HG03558 (cell line): ENCODE results near the gene PPOX.

ENCODE experiments used
- ATAC-seq: cut with Tn5 transposase; IDR thresholded peaks from one replicate; pipeline ENCODE4 v1.9.1; 2021; ENCODE audit warnings: moderate number of reproducible peaks; ENCODE audit not compliant: unreplicated experiment; ENCODE audit errors: extremely low read depth

PPOX gene

GRCh38 chr1:161173711-161174110 lies 7.5 kb downstream of the PPOX start:
- ATAC-seq: no peak

GRCh38 chr1:161174911-161175310 lies 8.7 kb downstream of the PPOX start:
- no peak for ATAC-seq

- ATAC-seq: no peak
Observed at GRCh38 chr1:161175771-161176453, 9.7 kb downstream of the PPOX start.

GRCh38 chr1:161176468-161177111 lies 10.4 kb downstream of the PPOX start:
- ATAC-seq: no peak

- no peak for ATAC-seq
Observed at GRCh38 chr1:161177112-161177935, 11.1 kb downstream of the PPOX start, which contains the start of gene B4GALT3. Gene B4GALT3, minus strand, starts transcription at chr1:161177507. Its CDS starts 1,447 bp downstream, at chr1:161176060.

GRCh38 chr1:161177936-161178244 lies 11.7 kb downstream of the PPOX start:
- ATAC-seq: no peak

- ATAC-seq: no peak
Observed at GRCh38 chr1:161179698-161180097, 13.5 kb downstream of the PPOX start.

GRCh38 chr1:161180639-161181038 lies 14.4 kb downstream of the PPOX start:
- no peak for ATAC-seq

GRCh38 chr1:161182214-161182613 lies 16.0 kb downstream of the PPOX start:
- ATAC-seq: peak; percentile 36

- peak; percentile 36 for ATAC-seq
Observed at GRCh38 chr1:161185282-161185682, 19.1 kb downstream of the PPOX start.

- ATAC-seq: peak; percentile 8
Observed at GRCh38 chr1:161185732-161186311, 19.6 kb downstream of the PPOX start.

GRCh38 chr1:161187311-161187710 lies 21.1 kb downstream of the PPOX start:
- ATAC-seq: no peak

GRCh38 chr1:161188381-161188780 lies 22.2 kb downstream of the PPOX start:
- ATAC-seq: no peak

GRCh38 chr1:161189036-161189435 lies 22.8 kb downstream of the PPOX start:
- no peak for ATAC-seq

GRCh38 chr1:161190962-161191521 lies 24.8 kb downstream of the PPOX start:
- no peak for ATAC-seq

- no peak for ATAC-seq
Observed at GRCh38 chr1:161191971-161192370, 25.7 kb downstream of the PPOX start.

GRCh38 chr1:161192476-161193465 lies 26.5 kb downstream of the PPOX start:
- peak; percentile 44 for ATAC-seq

GRCh38 chr1:161193561-161194235 lies 27.5 kb downstream of the PPOX start:
- ATAC-seq: no peak

- no peak for ATAC-seq
Observed at GRCh38 chr1:161195171-161195570, 28.9 kb downstream of the PPOX start.
